Keratinocyte (primary cell): ENCODE results near the gene CD300LD. TPM values are rescaled to one million over a fixed set of nuclear protein-coding genes. Genes with fewer than 3 reads are reported as not detected.

Experiments used
- DNase-seq: peaks from one replicate; pipeline ENCODE4 v3.0.0-alpha.2; 2011; ENCODE audit warnings: low read depth, missing footprints, low spot score
- FAIRE-seq: peaks from 2 replicates; lab custom pipeline; 2011; peaks lifted over from hg19 to GRCh38; lab: Jason Lieb, UNC
- H2AFZ ChIP-seq: 2 replicates; pipeline ENCODE4 v1.6.0; 2012; ENCODE audit warnings: low read length, control low read depth, inconsistent platforms; ENCODE audit not compliant: control insufficient read depth
- H3K27ac ChIP-seq: 2 replicates; pipeline ENCODE4 v1.5.1; 2011; ENCODE audit warnings: low read length; ENCODE audit not compliant: control insufficient read depth, insufficient read depth
- H3K27me3 ChIP-seq: 3 replicates; pipeline ENCODE4 v1.6.0; 2011; ENCODE audit warnings: low read length; ENCODE audit not compliant: control insufficient read depth, insufficient read depth; ENCODE audit errors: extremely low read depth
- H3K36me3 ChIP-seq, 2 experiments: 2 replicates in 1 of 2; 3 replicates in 1 of 2; pipeline ENCODE4 v1.5.1; 2011; ENCODE audit warnings: low read length in 2 of 2, mild to moderate bottlenecking in 1 of 2; ENCODE audit not compliant: control insufficient read depth in 2 of 2, insufficient read depth in 2 of 2; ENCODE audit errors: extremely low read depth in 1 of 2
- H3K4me1 ChIP-seq: 3 replicates; pipeline ENCODE4 v1.5.1; 2011; ENCODE audit warnings: low read length; ENCODE audit not compliant: control insufficient read depth, insufficient read depth; ENCODE audit errors: extremely low read depth
- H3K4me2 ChIP-seq: 3 replicates; pipeline ENCODE4 v1.6.0; 2011; ENCODE audit warnings: low read depth, low read length; ENCODE audit not compliant: control insufficient read depth, insufficient read depth; ENCODE audit errors: extremely low read depth
- H3K4me3 ChIP-seq, 3 experiments: fragments of 200-600 bp in 1 of 3; sonication (generic) in 1 of 3; 2 replicates in 2 of 3; 3 replicates in 1 of 3; pipeline ENCODE4 v1.5.1; 2011 to 2016; ENCODE audit warnings: low read length in 3 of 3, mild to moderate bottlenecking in 3 of 3, control low read depth in 2 of 3, inconsistent platforms in 1 of 3, low read depth in 1 of 3, mixed read lengths in 1 of 3, mixed run types in 1 of 3, moderate library complexity in 1 of 3; ENCODE audit not compliant: control insufficient read depth in 2 of 3, insufficient read depth in 2 of 3; ENCODE audit errors: extremely low read depth in 1 of 3
- H3K79me2 ChIP-seq: 2 replicates; pipeline ENCODE4 v1.6.0; 2012; ENCODE audit warnings: low read length; ENCODE audit not compliant: control insufficient read depth, insufficient read depth
- H3K9ac ChIP-seq: 3 replicates; pipeline ENCODE4 v1.6.0; 2011; ENCODE audit warnings: low read length; ENCODE audit not compliant: control insufficient read depth, insufficient read depth; ENCODE audit errors: extremely low read depth
- H3K9me1 ChIP-seq: 3 replicates; pipeline ENCODE4 v1.6.0; 2011; ENCODE audit warnings: low read length; ENCODE audit not compliant: control insufficient read depth, insufficient read depth; ENCODE audit errors: extremely low read depth
- H3K9me3 ChIP-seq: 2 replicates; pipeline ENCODE4 v1.5.1; 2012; ENCODE audit warnings: low read depth, low read length; ENCODE audit not compliant: control insufficient read depth
- H4K20me1 ChIP-seq: 3 replicates; pipeline ENCODE4 v1.6.0; 2011; ENCODE audit warnings: low read length; ENCODE audit not compliant: control insufficient read depth, insufficient read depth; ENCODE audit errors: extremely low read depth
- EZH2 ChIP-seq: IDR thresholded peaks from one replicate; pipeline ENCODE4 v1.6.1; 2012; ENCODE audit warnings: inconsistent platforms, mild to moderate bottlenecking, low read length, moderate library complexity
- dilution Hi-C: fragments of 300-500 bp; cut with MboI; formaldehyde crosslinking; loops from one replicate; pipeline ENCODE4 v1.7.0; 2020; ENCODE audit warnings: low sequenced_read_pairs; ENCODE audit not compliant: extremely low pct_ligation_motif_present
- polyA plus RNA-seq, 5 experiments: library from polyadenylated mRNA; depleted of rRNA in 3 of 5; stranded (reverse) in 3 of 5; stranded (forward) in 1 of 5; unstranded in 1 of 5; fragments of >200 nt; gene quantifications; 1 replicate in 1 of 5; 2 replicates in 3 of 5; 3 replicates in 1 of 5; pipeline versions ENCODE4 v1.2.1 to v1.2.3, GENCODE V29; 2011 to 2012; ENCODE audit warnings: missing spikeins in 2 of 5, low read depth in 1 of 5, low replicate concordance in 1 of 5
- TF ChIP-seq, protein P1 (sequence below), 3 experiments: IDR thresholded peaks in 1 of 3; conservative IDR thresholded peaks in 1 of 3; optimal IDR thresholded peaks in 1 of 3; 2 replicates in 2 of 3; 3 replicates in 1 of 3; pipeline versions ENCODE3 to v1.5.1; 2011; ENCODE audit warnings: low read length in 3 of 3, mild to moderate bottlenecking in 3 of 3, moderate library complexity in 2 of 3, control low read depth in 1 of 3, inconsistent platforms in 1 of 3; ENCODE audit not compliant: insufficient read depth in 2 of 3; ENCODE audit errors: extremely low read depth in 1 of 3

Gene CD300LD
- polyA plus RNA-seq, 1 donor (not counting 4 experiments of a cell fraction or from before 2014, with no cell fraction given) = not detected

DNA sequence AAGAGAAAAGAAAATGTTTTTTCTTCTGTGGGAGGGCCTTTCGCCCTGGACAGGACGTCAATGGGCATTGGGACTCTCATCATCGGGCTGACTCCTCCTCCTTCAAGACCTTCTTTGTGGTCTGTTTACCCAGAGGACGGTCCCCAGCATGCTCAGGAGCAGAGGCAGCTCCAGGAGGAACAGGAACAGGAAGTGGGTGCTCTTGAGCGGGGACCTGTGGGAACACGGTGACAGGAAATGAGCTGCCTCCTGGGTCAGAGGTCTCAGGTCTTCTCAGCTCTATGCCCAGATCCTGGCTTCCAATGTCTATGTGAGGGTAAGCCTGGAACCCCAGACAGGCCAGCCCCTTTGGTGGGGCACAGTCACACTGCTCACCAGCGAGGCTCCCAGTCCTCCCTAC lies 12.2 kb downstream of the CD300LD start:
- TF ChIP-seq EZH2 = no peak
- TF ChIP-seq, protein P1, sequence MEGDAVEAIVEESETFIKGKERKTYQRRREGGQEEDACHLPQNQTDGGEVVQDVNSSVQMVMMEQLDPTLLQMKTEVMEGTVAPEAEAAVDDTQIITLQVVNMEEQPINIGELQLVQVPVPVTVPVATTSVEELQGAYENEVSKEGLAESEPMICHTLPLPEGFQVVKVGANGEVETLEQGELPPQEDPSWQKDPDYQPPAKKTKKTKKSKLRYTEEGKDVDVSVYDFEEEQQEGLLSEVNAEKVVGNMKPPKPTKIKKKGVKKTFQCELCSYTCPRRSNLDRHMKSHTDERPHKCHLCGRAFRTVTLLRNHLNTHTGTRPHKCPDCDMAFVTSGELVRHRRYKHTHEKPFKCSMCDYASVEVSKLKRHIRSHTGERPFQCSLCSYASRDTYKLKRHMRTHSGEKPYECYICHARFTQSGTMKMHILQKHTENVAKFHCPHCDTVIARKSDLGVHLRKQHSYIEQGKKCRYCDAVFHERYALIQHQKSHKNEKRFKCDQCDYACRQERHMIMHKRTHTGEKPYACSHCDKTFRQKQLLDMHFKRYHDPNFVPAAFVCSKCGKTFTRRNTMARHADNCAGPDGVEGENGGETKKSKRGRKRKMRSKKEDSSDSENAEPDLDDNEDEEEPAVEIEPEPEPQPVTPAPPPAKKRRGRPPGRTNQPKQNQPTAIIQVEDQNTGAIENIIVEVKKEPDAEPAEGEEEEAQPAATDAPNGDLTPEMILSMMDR (optimal IDR thresholded peaks at IDR 0.05 in 1 of 3, IDR thresholded peaks at IDR 0.05 in 1 of 3, conservative IDR thresholded peaks at IDR 0.05 in 1 of 3; ENCODE audit: extremely low read depth in 1 of 3, insufficient read depth in 2 of 3, low read length in 3 of 3) = no peak
- no peak overlapping the region for H3K9ac ChIP-seq
- no peaks in the 10 kb centered on the region for H3K9me1 ChIP-seq
- no peaks in the 10 kb centered on the region for H3K4me1 ChIP-seq
- no peaks in the 10 kb centered on the region for H4K20me1 ChIP-seq
- H3K4me2 ChIP-seq = no peak overlapping the region
- peaks cover 4% of the 10 kb centered on the region for H3K9me3 ChIP-seq
- no peak overlapping the region for H3K27ac ChIP-seq
- no peaks in the 10 kb centered on the region for H3K36me3 ChIP-seq
- dilution Hi-C loops = no loop called here
- no peak for FAIRE-seq
- no peaks in the 10 kb centered on the region for H3K79me2 ChIP-seq
- DNase-seq = no peak
- H3K4me3 ChIP-seq = no peak overlapping the region
- H3K27me3 ChIP-seq = peaks cover 5% of the 10 kb centered on the region
- no peak overlapping the region for H2AFZ ChIP-seq

DNA sequence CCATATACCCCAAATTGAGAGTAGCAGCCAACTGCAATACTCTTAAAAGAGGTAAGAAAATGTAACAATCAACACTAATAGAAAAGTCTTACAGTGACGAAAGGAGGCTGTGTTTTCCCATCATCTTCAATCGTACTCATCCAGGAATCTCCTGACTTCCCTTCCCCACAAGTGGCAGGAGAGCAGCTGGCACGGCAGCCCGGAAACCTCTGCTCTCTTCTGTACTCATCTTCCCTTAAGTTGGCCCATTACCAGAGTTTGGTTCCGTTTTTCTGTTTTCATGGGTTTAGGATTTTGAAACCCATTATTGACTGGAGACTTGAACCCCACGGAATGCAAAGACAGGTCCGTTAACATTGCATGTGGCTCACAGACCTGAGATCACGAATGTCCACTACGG lies 13.1 kb downstream of the CD300LD start:
- dilution Hi-C loops = no loop called here
- Histone ChIP-seq H3K36me3 (no peaks in the 10 kb centered on the region), H3K4me1 (no peaks in the 10 kb centered on the region), H3K27me3 (peaks cover 5% of the 10 kb centered on the region), H3K27ac (no peak overlapping the region), H3K9ac (no peak overlapping the region), H2AFZ (no peak overlapping the region), H3K9me1 (no peaks in the 10 kb centered on the region), H4K20me1 (no peaks in the 10 kb centered on the region), H3K79me2 (no peaks in the 10 kb centered on the region), H3K4me2 (no peak overlapping the region), H3K4me3 (no peak overlapping the region), H3K9me3 (no peaks in the 10 kb centered on the region)
- FAIRE-seq (no peak), DNase-seq (no peak)
- TF ChIP-seq EZH2 = no peak
- TF ChIP-seq, protein P1 (optimal IDR thresholded peaks at IDR 0.05 in 1 of 3, IDR thresholded peaks at IDR 0.05 in 1 of 3, conservative IDR thresholded peaks at IDR 0.05 in 1 of 3; ENCODE audit: extremely low read depth in 1 of 3, insufficient read depth in 2 of 3, low read length in 3 of 3) = no peak
